ENCODE measurements around the gene TBC1D32.
"Not testable (repeated sequence)": the region's sequence is repeated elsewhere in the genome, so short reads cannot be mapped to it uniquely, and the experiment has no call there.

TBC1D32 gene

GRCh38 chr6:121333196-121333595 lies 1.1 kb downstream of the TBC1D32 start:
- no peak for DNase-seq (ENCODE audit: low read depth)

- no peak for DNase-seq (ENCODE audit: low read depth)
Measured at GRCh38 chr6:121330516-121330915, 3.8 kb downstream of the TBC1D32 start.

- no peak for DNase-seq (ENCODE audit: low read depth)
Measured at GRCh38 chr6:121321282-121321681, 13.0 kb downstream of the TBC1D32 start.

- no peak for DNase-seq (ENCODE audit: low read depth)
Measured at GRCh38 chr6:121319603-121320002, 14.7 kb downstream of the TBC1D32 start.

- DNase-seq (ENCODE audit: low read depth) = no peak
Measured at GRCh38 chr6:121319112-121319553, 15.1 kb downstream of the TBC1D32 start.

- no peak for DNase-seq (ENCODE audit: low read depth)
Measured at GRCh38 chr6:121314381-121315112, 19.7 kb downstream of the TBC1D32 start.

GRCh38 chr6:121311814-121312213 lies 22.5 kb downstream of the TBC1D32 start:
- not testable (repeated sequence) for DNase-seq (ENCODE audit: low read depth)

- DNase-seq (ENCODE audit: low read depth) = no peak
Measured at GRCh38 chr6:121310495-121310894, 23.8 kb downstream of the TBC1D32 start.

GRCh38 chr6:121309768-121310469 lies 24.4 kb downstream of the TBC1D32 start:
- no peak for DNase-seq (ENCODE audit: low read depth)

- no peak for DNase-seq (ENCODE audit: low read depth)
Measured at GRCh38 chr6:121305957-121306607, 28.2 kb downstream of the TBC1D32 start.

- DNase-seq (ENCODE audit: low read depth) = no peak
Measured at GRCh38 chr6:121302882-121303281, 31.4 kb downstream of the TBC1D32 start.

GRCh38 chr6:121301156-121301555 lies 33.1 kb downstream of the TBC1D32 start:
- not testable (repeated sequence) for DNase-seq (ENCODE audit: low read depth)

- DNase-seq (ENCODE audit: low read depth) = no peak
Measured at GRCh38 chr6:121297694-121298093, 36.6 kb downstream of the TBC1D32 start.

- no peak for DNase-seq (ENCODE audit: low read depth)
Measured at GRCh38 chr6:121285041-121285440, 49.2 kb downstream of the TBC1D32 start.

GRCh38 chr6:121274666-121275295 lies 59.5 kb downstream of the TBC1D32 start:
- DNase-seq (ENCODE audit: low read depth) = no peak

GRCh38 chr6:121263742-121264141 lies 70.5 kb downstream of the TBC1D32 start:
- no peak for DNase-seq (ENCODE audit: low read depth)

GRCh38 chr6:121260651-121261102 lies 73.6 kb downstream of the TBC1D32 start:
- no peak for DNase-seq (ENCODE audit: low read depth)

- DNase-seq (ENCODE audit: low read depth) = no peak
Measured at GRCh38 chr6:121247386-121247785, 86.9 kb downstream of the TBC1D32 start.

GRCh38 chr6:121242386-121242785 lies 91.9 kb downstream of the TBC1D32 start:
- DNase-seq (ENCODE audit: low read depth) = no peak

GRCh38 chr6:121237859-121238258 lies 96.4 kb downstream of the TBC1D32 start:
- no peak for DNase-seq (ENCODE audit: low read depth)

GRCh38 chr6:121236984-121237383 lies 97.3 kb downstream of the TBC1D32 start:
- DNase-seq (ENCODE audit: low read depth) = no peak

- no peak for DNase-seq (ENCODE audit: low read depth)
Measured at GRCh38 chr6:121235386-121235785, 98.9 kb downstream of the TBC1D32 start.

Data from activated T-helper 1 cell treated with Interleukin-2 at 50 U/mL for 16 hours (primary cell).